ENCODE results near the gene APOBEC3F.
"Not testable (repeated sequence)": the region's sequence is repeated elsewhere in the genome, so short reads cannot be mapped to it uniquely, and the experiment has no call there.

The APOBEC3F gene

GRCh38 chr22:39010946-39011345 lies 29.7 kb upstream of the APOBEC3F start:
- ChIA-PET CTCF (interaction anchor here (1.8 kb wide), 1 partner anchor 141 kb away, joined by 4 read pairs; no protein-coding TSS in a partner anchor), POLR2A (no interaction called here)
- no peak for DNase-seq (ENCODE audit: extremely low spot score)
- TF ChIP-seq CTCF (IDR thresholded peaks at IDR 0.05; ENCODE audit: control extremely low read depth, extremely low read depth, low read depth, missing control alignments), result no peak

- POLR2A ChIA-PET, result no interaction called here
- CTCF ChIA-PET, result interaction anchor here (1.1 to 4.7 kb wide), 3 partner anchors 10 to 136 kb away, joined by 3 to 15 read pairs (median 4); no protein-coding TSS in a partner anchor
- no peak for TF ChIP-seq CTCF (IDR thresholded peaks at IDR 0.05; ENCODE audit: control extremely low read depth, extremely low read depth, low read depth, missing control alignments)
- DNase-seq (ENCODE audit: extremely low spot score), result no peak
These were observed 27.8 kb upstream of the APOBEC3F start for GRCh38 chr22:39012533-39013511.

- CTCF ChIA-PET, result interaction anchor here (1.1 to 4.7 kb wide), 3 partner anchors 10 to 135 kb away, joined by 3 to 15 read pairs (median 4); no protein-coding TSS in a partner anchor
- POLR2A ChIA-PET; DNase-seq (ENCODE audit: extremely low spot score): not testable (repeated sequence)
These were observed 27.1 kb upstream of the APOBEC3F start for GRCh38 chr22:39013561-39013941.

GRCh38 chr22:39013942-39014722 lies 26.5 kb upstream of the APOBEC3F start, which contains the start of gene APOBEC3C:
APOBEC3C (plus strand) TSS chr22:39014257; CDS start chr22:39014363, 106 bp downstream.
- POLR2A ChIA-PET, result interaction anchor here (0.6 kb wide), 1 partner anchor 136 kb away, joined by 3 read pairs; no protein-coding TSS in a partner anchor

GRCh38 chr22:39014723-39015121 lies 25.9 kb upstream of the APOBEC3F start:
- DNase-seq (ENCODE audit: extremely low spot score), result not testable (repeated sequence)
- POLR2A ChIA-PET, result interaction anchor here (0.6 kb wide), 1 partner anchor 137 kb away, joined by 3 read pairs; no protein-coding TSS in a partner anchor
- CTCF ChIA-PET, result interaction anchor here (1.1 to 4.7 kb wide), 2 partner anchors 12 to 50 kb away, joined by 3 to 15 read pairs; no protein-coding TSS in a partner anchor

More at GRCh38 chr22:39013942-39014722, 26.5 kb upstream of the APOBEC3F start, which contains the start of gene APOBEC3C:
- CTCF ChIA-PET, result interaction anchor here (1.1 to 4.7 kb wide), 4 partner anchors 11 to 135 kb away, joined by 3 to 15 read pairs (median 4); no protein-coding TSS in a partner anchor
- TF ChIP-seq CTCF (IDR thresholded peaks at IDR 0.05; ENCODE audit: control extremely low read depth, extremely low read depth, low read depth, missing control alignments), result peak; percentile 44
- DNase-seq (ENCODE audit: extremely low spot score), result peak; percentile 88

- no peak for DNase-seq (ENCODE audit: extremely low spot score)
- no peak for TF ChIP-seq CTCF (IDR thresholded peaks at IDR 0.05; ENCODE audit: control extremely low read depth, extremely low read depth, low read depth, missing control alignments)
- ChIA-PET POLR2A (no interaction called here), CTCF (interaction anchor here (4.7 kb wide), 1 partner anchor 13 kb away, joined by 15 read pairs; no protein-coding TSS in a partner anchor)
These were observed 24.1 kb upstream of the APOBEC3F start for GRCh38 chr22:39016592-39016991.
